A549 (cell line): Measurements from ENCODE around the gene GABBR2.

Source experiments
- CHD2 ChIP-seq: fragments of 150-350 bp; IDR thresholded peaks from 2 replicates; pipeline ENCODE4 v1.6.1; 2014; ENCODE audit warnings: low read length; ENCODE audit not compliant: partially characterized antibody
- CTCF ChIP-seq: fragments of >200 bp; sonication (Bioruptor Twin); formaldehyde crosslinking; IDR thresholded peaks from 3 replicates; pipeline ENCODE4 v1.5.1; 2016
- EHMT2 ChIP-seq: fragments of 200-600 bp; sonication (generic); IDR thresholded peaks from 2 replicates; pipeline ENCODE4 v1.6.1; 2016; ENCODE audit warnings: antibody characterized with exemption, low read depth, mild to moderate bottlenecking, moderate library complexity
- EP300 ChIP-seq, 2 experiments: fragments of >200 bp; sonication (Bioruptor Twin); formaldehyde crosslinking; IDR thresholded peaks; 2 replicates in 1 of 2; 3 replicates in 1 of 2; pipeline ENCODE4 v1.6.1; 2016 to 2017
- PBX3 ChIP-seq: IDR thresholded peaks from 2 replicates; pipeline ENCODE4 v1.6.1; 2012
- POLR2A ChIP-seq: IDR thresholded peaks from 2 replicates; pipeline ENCODE4 v1.6.1; 2012; ENCODE audit warnings: mild to moderate bottlenecking, low read length
- RCOR1 ChIP-seq: fragments of 150-350 bp; IDR thresholded peaks from 2 replicates; pipeline ENCODE4 v1.6.1; 2014; ENCODE audit warnings: antibody characterized with exemption, low read length, low read depth
- TF ChIP-seq, protein P1 (sequence below): fragments of 200-600 bp; sonication (generic); IDR thresholded peaks from 2 replicates; pipeline ENCODE4 v1.6.1; 2016; ENCODE audit warnings: antibody characterized with exemption, mild to moderate bottlenecking, moderate library complexity

- no peak for TF ChIP-seq PBX3
- no peak for TF ChIP-seq CTCF
- TF ChIP-seq, protein P1, sequence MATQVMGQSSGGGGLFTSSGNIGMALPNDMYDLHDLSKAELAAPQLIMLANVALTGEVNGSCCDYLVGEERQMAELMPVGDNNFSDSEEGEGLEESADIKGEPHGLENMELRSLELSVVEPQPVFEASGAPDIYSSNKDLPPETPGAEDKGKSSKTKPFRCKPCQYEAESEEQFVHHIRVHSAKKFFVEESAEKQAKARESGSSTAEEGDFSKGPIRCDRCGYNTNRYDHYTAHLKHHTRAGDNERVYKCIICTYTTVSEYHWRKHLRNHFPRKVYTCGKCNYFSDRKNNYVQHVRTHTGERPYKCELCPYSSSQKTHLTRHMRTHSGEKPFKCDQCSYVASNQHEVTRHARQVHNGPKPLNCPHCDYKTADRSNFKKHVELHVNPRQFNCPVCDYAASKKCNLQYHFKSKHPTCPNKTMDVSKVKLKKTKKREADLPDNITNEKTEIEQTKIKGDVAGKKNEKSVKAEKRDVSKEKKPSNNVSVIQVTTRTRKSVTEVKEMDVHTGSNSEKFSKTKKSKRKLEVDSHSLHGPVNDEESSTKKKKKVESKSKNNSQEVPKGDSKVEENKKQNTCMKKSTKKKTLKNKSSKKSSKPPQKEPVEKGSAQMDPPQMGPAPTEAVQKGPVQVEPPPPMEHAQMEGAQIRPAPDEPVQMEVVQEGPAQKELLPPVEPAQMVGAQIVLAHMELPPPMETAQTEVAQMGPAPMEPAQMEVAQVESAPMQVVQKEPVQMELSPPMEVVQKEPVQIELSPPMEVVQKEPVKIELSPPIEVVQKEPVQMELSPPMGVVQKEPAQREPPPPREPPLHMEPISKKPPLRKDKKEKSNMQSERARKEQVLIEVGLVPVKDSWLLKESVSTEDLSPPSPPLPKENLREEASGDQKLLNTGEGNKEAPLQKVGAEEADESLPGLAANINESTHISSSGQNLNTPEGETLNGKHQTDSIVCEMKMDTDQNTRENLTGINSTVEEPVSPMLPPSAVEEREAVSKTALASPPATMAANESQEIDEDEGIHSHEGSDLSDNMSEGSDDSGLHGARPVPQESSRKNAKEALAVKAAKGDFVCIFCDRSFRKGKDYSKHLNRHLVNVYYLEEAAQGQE, result no peak
- TF ChIP-seq POLR2A, result no peak
- no peak for TF ChIP-seq RCOR1
- no peak for TF ChIP-seq EP300 (IDR thresholded peaks at IDR 0.05)
- no peak for TF ChIP-seq EHMT2
- TF ChIP-seq CHD2, result no peak
Observed at GRCh38 chr9:98550206-98550820, 158.4 kb downstream of the GABBR2 start.
